H1 (cell line): ENCODE data around the gene POLE. TPM values are rescaled to one million over a fixed set of nuclear protein-coding genes. Genes with fewer than 3 reads are reported as not detected.

ENCODE experiments used
- CTCF ChIA-PET: fragments of 300-600 bp; sonication (Branson Sonifier 250); formaldehyde crosslinking; loops from one replicate; lab custom pipeline; 2021; ENCODE audit not compliant: partially characterized antibody; lab: Charles Lee
- POLR2A ChIA-PET: fragments of 300-600 bp; sonication (Branson Sonifier 250); formaldehyde crosslinking; loops from one replicate; lab custom pipeline; 2021; ENCODE audit warnings: inconsistent platforms; ENCODE audit not compliant: partially characterized antibody; lab: Charles Lee
- DNase-seq, 2 experiments: peaks; one replicate each; pipeline versions ENCODE4 v3.0.0 to v3.0.0-alpha.2; 2010 to 2022; ENCODE audit warnings: low spot score in 2 of 2, low read depth in 1 of 2, mixed read lengths in 1 of 2
- FAIRE-seq: peaks from 2 replicates; lab custom pipeline; 2011; peaks lifted over from hg19 to GRCh38; lab: Jason Lieb, UNC
- H2AFZ ChIP-seq: 2 replicates; pipeline ENCODE4 v1.8.1; 2012; ENCODE audit warnings: low read length, inconsistent platforms
- H2AK5ac ChIP-seq: 2 replicates; pipeline ENCODE4 v1.6.1; 2013; ENCODE audit warnings: low read depth, low read length
- H2BK120ac ChIP-seq: replicated peaks from 2 replicates; pipeline ENCODE3; 2013; ENCODE audit warnings: low read depth, low read length, inconsistent platforms
- H2BK12ac ChIP-seq: 2 replicates; pipeline ENCODE4 v1.6.1; 2013; ENCODE audit warnings: low read depth, low read length
- H2BK15ac ChIP-seq: 2 replicates; pipeline ENCODE4 v1.6.1; 2013; ENCODE audit warnings: low read length
- H2BK20ac ChIP-seq: 2 replicates; pipeline ENCODE4 v1.6.1; 2013; ENCODE audit warnings: low read length
- H2BK5ac ChIP-seq: 2 replicates; pipeline ENCODE4 v1.6.1; 2013; ENCODE audit warnings: low read depth, low read length
- H3K14ac ChIP-seq: 2 replicates; pipeline ENCODE4 v1.6.1; 2013; ENCODE audit warnings: inconsistent platforms; ENCODE audit not compliant: insufficient read length
- H3K18ac ChIP-seq: 2 replicates; pipeline ENCODE4 v1.6.1; 2013; ENCODE audit warnings: low read length; ENCODE audit errors: extremely low read depth
- H3K23ac ChIP-seq: 2 replicates; pipeline ENCODE4 v1.6.1; 2013; ENCODE audit warnings: inconsistent platforms; ENCODE audit not compliant: insufficient read length
- H3K23me2 ChIP-seq: 2 replicates; pipeline ENCODE4 v1.6.1; 2013; ENCODE audit warnings: low read depth, low read length
- H3K27ac ChIP-seq: 2 replicates; pipeline ENCODE4 v1.6.1; 2011; ENCODE audit warnings: low read depth, low read length, inconsistent platforms
- H3K27me3 ChIP-seq, 4 experiments: replicated peaks in 1 of 4; 1 replicate in 1 of 4; 2 replicates in 3 of 4; pipeline versions ENCODE4 v1.6.1 to v1.8.1; 2011 to 2013; ENCODE audit warnings: low read length in 3 of 4, mild to moderate bottlenecking in 3 of 4, inconsistent platforms in 2 of 4, mixed read lengths in 2 of 4, moderate library complexity in 1 of 4; ENCODE audit not compliant: control insufficient read depth in 3 of 4, insufficient read depth in 3 of 4; ENCODE audit errors: extremely low read depth in 1 of 4
- H3K36me3 ChIP-seq, 4 experiments: 2 replicates each; pipeline versions ENCODE4 v1.6.1 to v1.8.1; 2011 to 2013; ENCODE audit warnings: mild to moderate bottlenecking in 4 of 4, low read length in 3 of 4, moderate library complexity in 2 of 4, control low read depth in 1 of 4, inconsistent platforms in 1 of 4; ENCODE audit not compliant: insufficient read depth in 4 of 4, control insufficient read depth in 2 of 4
- H3K4ac ChIP-seq: replicated peaks from 2 replicates; pipeline ENCODE3; 2013; ENCODE audit warnings: low read length, low read depth, mixed read lengths, inconsistent platforms; ENCODE audit not compliant: insufficient read length
- H3K4me1 ChIP-seq, 4 experiments: replicated peaks in 1 of 4; 1 replicate in 1 of 4; 2 replicates in 3 of 4; pipeline versions ENCODE4 v1.6.1 to v1.8.1; 2011 to 2013; ENCODE audit warnings: low read length in 3 of 4, inconsistent platforms in 2 of 4, mixed read lengths in 1 of 4; ENCODE audit not compliant: insufficient read depth in 4 of 4, control insufficient read depth in 3 of 4
- H3K4me2 ChIP-seq, 2 experiments: 2 replicates each; pipeline versions ENCODE4 v1.6.1 to v1.8.1; 2011 to 2013; ENCODE audit warnings: low read depth in 2 of 2, low read length in 2 of 2, control low read depth in 1 of 2, inconsistent platforms in 1 of 2, mild to moderate bottlenecking in 1 of 2; ENCODE audit not compliant: insufficient read depth in 1 of 2
- H3K4me3 ChIP-seq, 4 experiments: fragments of 200-600, 300-600 bp in 1 of 4; sonication (generic), shearing (Covaris generic), sonication (Bioruptor Twin) in 1 of 4; 2 replicates each; pipeline versions ENCODE4 v1.5.1 to v1.8.1; 2011 to 2016; ENCODE audit warnings: low read length in 4 of 4, low read depth in 3 of 4, control low read depth in 2 of 4, inconsistent platforms in 2 of 4, mild to moderate bottlenecking in 2 of 4, mixed read lengths in 1 of 4, moderate library complexity in 1 of 4; ENCODE audit not compliant: insufficient read depth in 2 of 4; ENCODE audit errors: extremely low read depth in 1 of 4
- H3K56ac ChIP-seq: replicated peaks from 2 replicates; pipeline ENCODE3; 2013; ENCODE audit warnings: low read depth, mild to moderate bottlenecking, mixed read lengths, low read length, inconsistent platforms; ENCODE audit not compliant: insufficient read length
- H3K79me1 ChIP-seq: 2 replicates; pipeline ENCODE4 v1.6.1; 2013; ENCODE audit warnings: low read depth, low read length, control low read depth
- H3K79me2 ChIP-seq, 2 experiments: 2 replicates each; pipeline versions ENCODE4 v1.6.1 to v1.8.1; 2012 to 2013; ENCODE audit warnings: low read length in 2 of 2, mild to moderate bottlenecking in 2 of 2, inconsistent platforms in 1 of 2; ENCODE audit not compliant: insufficient read depth in 2 of 2, control insufficient read depth in 1 of 2
- H3K9ac ChIP-seq, 4 experiments: replicated peaks in 1 of 4; 1 replicate in 1 of 4; 2 replicates in 3 of 4; pipeline versions ENCODE4 v1.6.1 to v1.8.1; 2011 to 2013; ENCODE audit warnings: low read depth in 3 of 4, low read length in 3 of 4, control low read depth in 2 of 4, mild to moderate bottlenecking in 2 of 4, moderate library complexity in 2 of 4, inconsistent platforms in 1 of 4; ENCODE audit errors: extremely low read depth in 1 of 4
- H3K9me3 ChIP-seq, 2 experiments: 2 replicates each; pipeline versions ENCODE4 v1.6.1 to v1.8.1; 2012 to 2013; ENCODE audit warnings: mild to moderate bottlenecking in 2 of 2, moderate library complexity in 2 of 2, control low read depth in 1 of 2, inconsistent platforms in 1 of 2, low read depth in 1 of 2, low read length in 1 of 2, mixed read lengths in 1 of 2; ENCODE audit not compliant: insufficient read depth in 2 of 2
- H4K20me1 ChIP-seq, 2 experiments: replicated peaks in 1 of 2; 2 replicates each; pipeline versions ENCODE3 to v1.8.1; 2011 to 2013; ENCODE audit warnings: inconsistent platforms in 2 of 2, low read length in 2 of 2, mild to moderate bottlenecking in 1 of 2; ENCODE audit not compliant: insufficient read depth in 2 of 2, control insufficient read depth in 1 of 2
- H4K5ac ChIP-seq: 2 replicates; pipeline ENCODE4 v1.6.1; 2013; ENCODE audit warnings: low read length, low read depth, mixed read lengths, inconsistent platforms; ENCODE audit not compliant: insufficient read length
- H4K8ac ChIP-seq: 2 replicates; pipeline ENCODE4 v1.8.0; 2013; ENCODE audit warnings: mild to moderate bottlenecking, moderate library complexity, low read length, inconsistent platforms; ENCODE audit not compliant: insufficient read depth; ENCODE audit errors: extremely low read depth
- H4K91ac ChIP-seq: replicated peaks from 2 replicates; pipeline ENCODE3; 2013; ENCODE audit warnings: low read length, mixed read lengths, inconsistent platforms; ENCODE audit not compliant: insufficient read length
- CHD2 ChIP-seq: IDR thresholded peaks from 2 replicates; pipeline ENCODE4 v1.6.1; 2012; ENCODE audit warnings: low read length, improper control_type of control experiment
- GABPA ChIP-seq: IDR thresholded peaks from 2 replicates; pipeline ENCODE4 v1.6.1; 2011; ENCODE audit warnings: mild to moderate bottlenecking, low read length, moderate library complexity, borderline replicate concordance; ENCODE audit not compliant: insufficient read depth
- SP4 ChIP-seq: IDR thresholded peaks from 2 replicates; pipeline ENCODE4 v1.6.1; 2012; ENCODE audit warnings: low read length, inconsistent platforms
- WGBS, 2 experiments: shearing (Covaris generic) in 1 of 2; methylation state at CpG; one replicate each; pipeline versions ENCODE4 v1.1.6 to v1.1.7; 2013 to 2015; ENCODE audit warnings: low lambda C conversion rate in 2 of 2, mixed read lengths in 2 of 2, inconsistent platforms in 1 of 2, low coverage in 1 of 2, missing lambda C conversion rate in 1 of 2; ENCODE audit not compliant: insufficient replicate concordance in 2 of 2, insufficient coverage in 1 of 2, insufficient read length in 1 of 2; ENCODE audit errors: extremely low coverage in 1 of 2, missing lambda C conversion rate in 1 of 2; 5-methylcytosine and 5-hydroxymethylcytosine counted together
- polyA plus RNA-seq, 7 experiments: library from polyadenylated mRNA; depleted of rRNA in 3 of 7; stranded (reverse) in 5 of 7; unstranded in 2 of 7; fragments of >200 nt in 5 of 7; fragments of 200-250 nt in 2 of 7; gene quantifications; 1 replicate in 5 of 7; 2 replicates in 1 of 7; 4 replicates in 1 of 7; pipeline versions ENCODE4 v1.2.1 to v1.2.3, GENCODE V29; 2011 to 2013; ENCODE audit warnings: missing spikeins in 2 of 7, mixed read lengths in 2 of 7
- total RNA-seq: library from RNA; stranded (reverse); fragmentation: NEBNext Ultra II Directional; extraction: Animal tissue kit (Norgen Biotek cat#: 25700); gene quantifications from 2 replicates; pipeline ENCODE4 v1.2.1, GENCODE V29; 2021

Gene POLE
- total and polyA plus RNA-seq, 2 of the 8 experiments (the other 6 are each of a cell fraction or from before 2014, with no cell fraction given), result 59.7 to 115 TPM

DNA sequence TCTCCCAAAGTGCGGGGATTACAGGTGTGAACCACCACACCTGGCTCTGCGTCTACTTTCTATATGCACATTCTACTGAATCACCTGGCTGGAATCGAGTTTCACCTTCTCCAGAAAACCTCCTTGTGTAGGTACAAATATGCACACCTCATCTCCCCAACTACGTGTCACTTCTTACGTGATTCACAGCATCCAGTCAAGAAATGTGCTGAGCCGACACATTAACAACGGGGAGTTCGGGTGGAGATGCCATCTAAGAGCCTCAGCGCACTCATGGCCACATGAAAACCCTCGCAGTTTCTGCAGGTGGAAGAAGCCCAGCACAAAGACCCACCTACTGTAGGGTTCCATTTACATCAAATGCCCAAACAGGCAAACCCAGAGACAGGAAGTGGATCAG is 39.3 kb downstream of the POLE start:
- WGBS, 2 experiments, result 86% methylated on average over 10 of the region's 10 CpGs; no CpG with 5 or more reads in 1 of the 2 experiments
- POLR2A ChIA-PET, result interaction anchor here (0.9 to 1.0 kb wide), 2 partner anchors 15 to 106 kb away, joined by 3 read pairs; no protein-coding TSS in a partner anchor
- peaks cover 27 to 60% (median 55%) of the 10 kb centered on the region in 4 experiments for H3K36me3 ChIP-seq

More for the DNA sequence above, 39.3 kb downstream of the POLE start:
- Histone ChIP-seq H3K27ac (no peak overlapping the region), H3K56ac (no peak overlapping the region), H3K4ac (no peak overlapping the region), H4K8ac (no peak overlapping the region), H2BK5ac (no peak overlapping the region), H4K5ac (no peak overlapping the region), H3K79me1 (no peaks in the 10 kb centered on the region), H2BK20ac (no peak overlapping the region), H4K91ac (no peak overlapping the region), H3K18ac (no peak overlapping the region), H3K4me3 (no peak overlapping the region), H3K23me2 (no peaks in the 10 kb centered on the region), H4K20me1 (peaks cover 0 to 13% of the 10 kb centered on the region in 2 experiments), H2AK5ac (no peak overlapping the region), H3K23ac (no peak overlapping the region), H3K9ac (no peak overlapping the region), H3K4me2 (no peak overlapping the region), H3K4me1 (no peaks in the 10 kb centered on the region), H2BK12ac (no peak overlapping the region), H2BK120ac (no peak overlapping the region), H3K9me3 (no peaks in the 10 kb centered on the region), H3K79me2 (no peaks in the 10 kb centered on the region), H3K27me3 (no peaks in the 10 kb centered on the region), H2BK15ac (no peak overlapping the region), H2AFZ (no peak overlapping the region), H3K14ac (no peak overlapping the region)
- CTCF ChIA-PET, result interaction anchor here (0.7 to 8.0 kb wide), 3 partner anchors 12 to 29 kb away, joined by 3 to 61 read pairs (median 3); no protein-coding TSS in a partner anchor
- FAIRE-seq (no peak), DNase-seq (no peak)
- TF ChIP-seq SP4 (no peak), CHD2 (no peak), GABPA (no peak)
